Inflammatory macrophage treated with lipopolysaccharide for 4 hours (primary cell): ENCODE data around the gene ATL1.
A peak's percentile ranks its signal among the peaks of the same experiment; 100 is the strongest.

Source experiments
- DNase-seq: peaks from one replicate; pipeline ENCODE4 v3.0.0-alpha.2; 2020

The ATL1 gene

DNA sequence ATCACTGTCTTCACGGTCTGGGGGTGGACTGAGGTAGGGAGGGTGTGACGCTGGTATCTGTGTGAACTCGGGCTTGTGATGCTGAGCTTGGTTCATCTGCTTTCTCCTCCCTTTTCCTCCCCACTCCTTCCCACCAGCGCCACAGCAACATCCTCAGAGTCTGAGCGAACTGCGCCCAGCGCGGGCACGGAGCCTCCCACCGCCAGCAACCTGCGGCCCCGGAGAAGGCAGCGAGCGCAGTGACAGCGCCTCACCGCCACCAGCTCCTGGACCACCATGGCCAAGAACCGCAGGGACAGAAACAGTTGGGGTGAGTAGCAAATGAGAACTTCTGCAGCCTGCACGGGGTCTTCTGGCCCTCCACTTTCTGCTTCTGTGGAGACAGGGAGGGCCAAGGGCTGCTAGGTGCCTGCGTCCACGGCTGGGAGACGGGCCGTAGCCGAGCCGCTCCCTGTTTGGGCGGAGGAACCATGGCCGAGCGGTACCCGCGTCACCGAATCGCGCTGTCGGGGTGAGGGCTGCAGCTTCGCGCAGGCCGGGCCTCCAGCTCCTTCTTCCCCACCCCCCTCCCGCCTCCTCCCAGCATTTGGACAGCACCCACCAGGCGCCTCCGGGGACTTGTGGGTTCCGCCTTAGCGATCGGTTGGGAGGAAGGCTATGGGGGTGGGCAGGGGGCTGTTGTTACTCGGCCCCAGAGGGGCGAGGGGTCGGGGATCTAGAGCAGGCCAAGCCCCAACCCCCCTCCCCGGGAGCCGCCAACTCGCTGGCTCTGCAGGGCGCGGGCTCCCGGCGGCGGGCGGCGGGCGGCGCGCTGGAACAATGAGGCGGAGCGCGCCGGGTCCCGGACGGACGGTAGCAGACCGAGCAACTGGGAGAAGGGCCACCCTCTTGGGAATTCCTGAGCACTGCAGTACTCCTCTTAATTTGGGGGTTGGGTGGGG, at the start of gene ATL1:
TSS of gene ATL1 (plus strand) at position 156 of the 941 bp plus-strand sequence. CDS start at position 277, 121 bp downstream.
- DNase-seq = peak; percentile 70

- DNase-seq = no peak
These were observed 49.8 kb upstream of the ATL1 start for GRCh38 chr14:50510157-50510556.

GRCh38 chr14:50512463-50512862, 47.5 kb upstream of the ATL1 start:
- DNase-seq = no peak

DNA sequence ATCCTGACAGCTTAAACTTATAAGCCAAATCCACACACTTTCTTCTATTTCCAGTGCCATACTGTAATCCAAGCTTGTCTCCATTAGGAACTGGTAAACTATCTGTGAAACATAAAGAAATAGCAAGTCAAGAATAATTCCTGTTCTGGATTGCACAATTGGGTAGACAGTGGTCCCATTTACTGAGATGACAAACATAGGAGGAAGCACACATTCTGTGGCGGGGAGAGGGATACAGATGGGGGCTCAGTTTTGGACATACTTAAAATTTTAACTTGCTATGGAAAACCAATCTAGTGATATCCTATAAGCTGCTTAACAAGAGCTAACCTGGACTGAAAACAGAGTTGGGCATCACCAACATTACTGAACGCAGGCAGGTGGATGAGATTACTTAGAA, 43.9 kb upstream of the ATL1 start:
- DNase-seq = no peak

DNA sequence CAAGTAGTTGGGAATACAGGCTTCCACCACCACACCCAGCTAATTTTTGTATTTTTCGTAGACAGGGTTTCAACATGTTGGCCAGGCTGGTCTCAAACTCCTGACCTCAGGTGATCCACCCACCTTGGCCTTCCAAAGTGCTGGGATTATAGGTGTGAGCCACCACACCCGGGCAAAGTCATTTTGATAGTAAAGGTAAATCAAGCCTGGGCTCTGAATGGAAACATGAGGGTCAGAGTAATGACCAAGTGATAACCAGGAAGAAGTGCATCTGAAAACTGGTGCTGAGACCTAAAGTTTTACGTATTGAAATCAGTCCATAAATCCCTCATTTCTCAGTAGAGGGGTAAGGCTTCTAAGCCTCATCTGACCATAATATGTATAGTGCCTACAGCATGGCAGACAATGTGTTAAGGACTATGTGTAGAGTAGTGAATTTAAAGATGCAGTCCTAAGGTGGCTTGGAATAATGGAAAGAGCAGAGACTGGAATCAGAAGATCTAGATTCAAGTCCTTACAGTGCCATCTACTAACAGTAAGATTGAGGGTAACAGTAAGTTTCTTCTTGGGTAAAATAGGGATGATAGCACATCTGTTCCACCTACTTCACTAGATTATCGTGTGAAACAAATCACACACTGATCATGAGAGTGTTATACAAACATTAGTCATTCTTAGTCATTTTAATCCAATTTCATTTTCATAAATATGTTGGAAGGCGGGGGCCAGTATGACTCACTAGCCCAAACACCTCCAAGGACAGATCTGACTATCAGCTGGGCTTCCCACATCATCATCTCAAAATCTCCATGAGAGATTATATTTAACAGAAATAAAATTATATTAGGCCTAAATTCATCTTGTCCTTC, 38.8 kb upstream of the ATL1 start:
- peak; percentile 88 for DNase-seq

- DNase-seq = peak; percentile 43
These were observed 38.0 kb upstream of the ATL1 start for GRCh38 chr14:50521912-50522341.

DNA sequence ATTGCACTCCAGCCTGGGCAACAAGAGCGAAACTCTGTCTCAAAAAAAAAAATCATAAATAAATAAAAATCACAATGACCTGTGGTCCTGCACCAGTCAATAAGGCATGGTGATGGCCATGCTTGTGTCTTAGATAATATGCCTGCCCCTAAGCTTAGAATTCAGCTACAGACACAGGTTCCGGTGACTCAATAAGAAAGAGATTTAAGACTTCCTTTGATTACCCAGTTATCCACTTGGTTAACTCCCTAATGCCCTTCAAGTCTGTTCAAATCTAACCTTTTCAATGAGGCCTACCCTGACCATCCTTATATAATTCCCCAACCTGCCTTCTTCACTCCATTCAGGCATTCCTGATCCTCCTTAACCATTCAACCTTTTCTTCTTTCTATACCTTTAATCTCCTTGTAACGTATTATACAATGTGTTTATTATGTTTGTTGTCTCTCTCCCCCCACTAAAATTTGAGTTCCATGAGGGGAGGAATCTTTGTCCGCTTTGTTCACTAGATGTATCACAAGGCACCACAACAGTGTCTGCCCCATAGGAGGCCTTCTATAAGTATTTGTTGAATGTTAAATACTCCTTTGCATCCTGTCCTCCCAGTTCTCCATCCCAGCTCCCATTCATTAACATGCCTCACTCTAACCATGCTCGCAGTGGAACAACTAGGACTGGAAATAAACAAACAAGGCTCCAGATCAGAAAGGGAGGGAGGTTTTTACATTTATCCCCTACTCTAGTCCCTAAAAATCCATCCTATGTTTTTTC, 36.5 kb upstream of the ATL1 start:
- no peak for DNase-seq

DNA sequence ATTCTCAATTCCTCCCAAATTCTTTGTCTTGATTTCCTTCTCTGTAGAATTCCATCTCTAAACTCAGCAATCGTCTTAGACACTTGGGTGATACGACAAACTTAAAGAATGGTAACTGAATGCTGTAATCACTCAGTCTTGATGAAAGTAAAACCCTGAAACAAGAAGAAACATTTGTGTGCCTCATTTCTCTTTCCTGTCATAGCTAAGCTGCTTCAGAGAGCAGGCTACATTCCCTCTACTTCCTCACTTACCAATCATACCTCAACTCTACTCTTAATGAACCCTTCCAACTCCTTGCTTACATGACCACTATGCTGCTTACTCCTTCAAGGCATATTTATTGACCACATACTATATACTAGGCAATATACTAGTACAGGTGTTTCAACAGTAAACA, 35.9 kb upstream of the ATL1 start:
- DNase-seq = peak; percentile 74

GRCh38 chr14:50524731-50525515, 35.0 kb upstream of the ATL1 start:
- peak; percentile 64 for DNase-seq

DNA sequence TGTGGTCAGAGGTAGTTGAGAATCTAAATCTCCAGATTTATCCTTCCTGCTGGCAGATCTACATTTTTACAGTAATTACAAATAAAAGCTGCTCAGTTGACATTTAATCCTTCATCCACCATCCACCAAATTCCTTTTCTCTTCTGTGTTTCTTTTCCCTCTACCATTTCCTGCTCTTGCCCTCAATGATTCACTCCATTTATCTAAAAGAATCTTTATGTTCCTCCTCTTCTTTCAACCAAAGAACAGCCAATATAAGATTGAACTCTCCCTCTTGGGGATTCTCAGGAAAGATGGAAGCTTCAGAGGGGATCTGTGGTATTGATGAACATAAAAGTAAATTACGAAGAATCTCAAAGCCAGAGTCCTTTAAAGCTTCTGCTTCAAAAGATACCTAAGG, 31.9 kb upstream of the ATL1 start:
- DNase-seq = no peak

DNA sequence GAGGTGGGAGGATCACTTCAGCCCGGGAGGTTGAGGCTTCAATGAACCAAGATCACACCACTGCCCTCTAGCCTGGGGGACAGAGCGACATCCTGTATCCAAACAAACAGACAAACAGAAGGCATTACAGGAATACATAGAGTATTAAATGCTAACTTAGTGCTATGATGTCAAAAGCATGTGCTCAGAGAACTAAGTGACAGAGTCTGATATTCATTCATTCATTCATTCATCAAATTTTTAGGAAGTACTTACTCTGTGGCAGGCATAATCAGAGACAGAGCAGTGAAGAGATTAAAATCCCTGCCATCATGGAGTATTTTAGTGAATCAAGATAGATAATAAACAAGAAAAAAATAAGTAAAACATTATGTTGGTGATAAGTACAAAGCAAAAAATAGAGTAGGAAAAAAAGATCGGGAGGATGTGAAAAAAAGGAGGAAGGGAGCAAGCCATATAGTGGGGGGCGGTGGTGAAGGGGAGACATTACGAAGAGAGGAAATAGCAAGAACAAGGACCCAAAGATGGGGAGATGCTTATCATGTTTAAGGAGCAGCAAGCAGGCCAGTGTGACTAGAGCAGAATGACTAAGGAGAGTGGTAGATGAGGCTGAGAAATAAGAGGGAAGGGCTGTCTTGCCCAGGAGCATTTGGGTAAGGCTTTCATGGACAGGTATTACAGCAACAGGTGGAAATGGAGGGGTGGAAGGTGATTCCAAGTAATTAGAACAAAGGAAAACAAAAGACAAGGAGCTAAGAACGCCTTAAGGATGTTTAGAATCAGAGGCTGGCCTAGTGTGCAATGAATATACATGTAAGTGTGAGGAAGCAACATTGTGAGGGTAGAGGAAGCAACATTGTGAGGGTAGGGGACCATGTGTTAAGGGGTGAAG, 30.4 kb upstream of the ATL1 start:
- DNase-seq = no peak

- DNase-seq = no peak
These were observed 29.6 kb upstream of the ATL1 start for GRCh38 chr14:50530358-50530757.

DNA sequence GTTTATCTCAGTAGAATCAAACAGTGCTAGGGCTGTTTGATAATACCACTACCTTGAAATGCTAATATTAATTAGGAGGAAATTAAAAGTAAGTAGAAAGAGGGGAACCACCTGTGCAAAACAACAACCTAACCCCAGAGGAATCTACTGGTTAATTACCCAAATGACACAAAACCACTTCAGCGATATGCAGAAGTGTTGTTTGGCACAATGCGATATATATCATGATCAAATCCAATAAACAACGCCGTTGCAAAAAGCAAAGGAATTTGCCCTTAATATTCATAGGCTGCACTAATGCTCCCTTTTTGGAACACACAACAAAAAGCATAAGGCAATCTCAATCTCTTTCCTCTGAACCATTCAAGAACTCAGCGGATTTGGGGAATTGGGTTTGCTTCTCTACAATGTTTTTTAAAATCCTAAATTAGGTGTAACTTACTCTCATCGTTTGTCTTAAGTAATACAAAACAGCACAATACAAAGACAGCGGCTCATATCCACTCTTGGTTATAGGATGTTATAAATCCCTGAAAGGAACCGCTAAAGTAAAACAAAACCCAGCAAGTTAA, 29.1 kb upstream of the ATL1 start:
- DNase-seq = no peak

DNA sequence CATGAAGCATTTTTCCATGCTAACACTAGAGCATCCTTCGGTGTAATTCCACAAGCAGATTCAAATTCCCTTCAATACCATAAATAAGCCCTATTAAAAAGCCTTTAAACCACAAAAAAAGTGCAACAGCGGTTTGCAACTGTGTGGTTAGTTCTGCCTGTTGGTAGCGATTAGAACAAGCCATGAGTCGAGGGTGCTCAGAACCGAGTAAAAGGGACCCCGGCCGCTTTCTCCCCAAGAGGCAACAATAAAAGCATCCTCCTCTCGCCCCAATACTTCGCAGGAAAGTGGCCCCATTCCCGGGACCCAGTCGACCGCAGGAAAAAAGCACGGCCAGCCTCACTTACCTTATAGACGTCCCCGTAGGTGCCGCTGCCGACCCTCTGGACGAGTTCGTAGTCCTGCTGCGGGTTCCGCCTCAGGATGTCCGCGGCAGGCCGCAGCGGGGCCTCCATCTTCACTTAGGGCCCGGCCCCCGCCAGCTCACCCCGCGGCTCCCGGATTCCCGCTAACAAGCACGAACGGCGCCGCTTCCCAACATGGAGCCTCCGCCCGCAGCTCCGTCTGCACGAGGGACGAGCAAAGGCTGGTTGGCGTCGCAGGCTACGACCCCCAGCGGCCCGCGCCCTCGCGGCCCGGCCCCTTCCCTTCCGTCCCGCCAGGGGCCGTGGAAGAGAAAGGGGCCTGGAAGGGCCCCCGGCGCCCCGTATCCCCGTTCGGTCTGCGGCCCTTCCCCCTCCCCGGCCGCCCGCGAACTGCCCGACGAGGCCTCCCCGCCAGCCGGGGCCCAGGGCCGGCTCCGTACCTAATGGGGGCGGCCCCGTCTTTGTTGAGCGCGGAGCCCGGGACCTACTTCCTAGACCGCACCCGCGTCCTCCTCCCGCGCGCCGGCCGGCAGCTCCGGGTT, 28.1 kb upstream of the ATL1 start:
- peak; percentile 42 for DNase-seq

- DNase-seq = peak; percentile 90
These were observed 27.3 kb upstream of the ATL1 start, which contains the start of gene MAP4K5 for GRCh38 chr14:50532502-50533240. Gene MAP4K5, minus strand, starts transcription at chr14:50532569. Its CDS starts 520 bp downstream, at chr14:50532049.

GRCh38 chr14:50533241-50533705, 26.7 kb upstream of the ATL1 start:
- peak; percentile 79 for DNase-seq

DNA sequence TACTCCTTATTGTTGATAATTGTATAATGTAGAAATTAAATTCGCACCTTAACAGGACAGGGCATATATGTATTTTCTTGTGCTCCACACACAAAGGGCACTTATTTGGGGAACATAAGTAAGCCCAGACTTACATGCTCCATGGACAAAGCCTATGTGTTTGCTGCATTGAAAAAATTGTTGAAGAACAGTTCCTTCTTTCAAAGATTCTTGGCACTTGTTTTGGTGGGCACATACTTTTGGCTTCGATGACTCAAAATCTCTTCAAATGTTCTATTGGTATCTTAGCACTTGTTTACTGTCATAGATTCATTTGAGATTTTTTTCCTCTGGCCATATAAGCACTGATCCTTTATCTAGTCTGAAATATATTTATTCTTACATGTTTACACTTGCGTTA, 26.1 kb upstream of the ATL1 start:
- no peak for DNase-seq

GRCh38 chr14:50534416-50534815, 25.5 kb upstream of the ATL1 start:
- no peak for DNase-seq
